Sigmoid colon (tissue), 7 donors: ENCODE results near the gene ANGPTL8. TPM values are rescaled to one million over a fixed set of nuclear protein-coding genes. Genes with fewer than 3 reads are reported as not detected.

Source experiments
- DNase-seq: peaks from one replicate; pipeline ENCODE4 v3.0.0-alpha.2; 2019
- H3K27ac ChIP-seq, 4 donors: fragments of 200-600 bp; sonication (generic); one replicate each; pipeline ENCODE4 v1.5.1; 2016 to 2019; ENCODE audit warnings: mild to moderate bottlenecking in 1 of 4
- H3K27me3 ChIP-seq, 3 donors: fragments of 200-600 bp; sonication (generic); one replicate each; pipeline ENCODE4 v1.5.1; 2019; ENCODE audit warnings: mild to moderate bottlenecking in 1 of 3
- H3K36me3 ChIP-seq, 4 donors: fragments of 200-600 bp; sonication (generic); one replicate each; pipeline ENCODE4 v1.5.1; 2016 to 2019
- H3K4me1 ChIP-seq, 4 donors: fragments of 200-600 bp; sonication (generic); one replicate each; pipeline ENCODE4 v1.5.1; 2017 to 2019
- H3K4me3 ChIP-seq, 4 donors: fragments of 200-600 bp; sonication (generic); one replicate each; pipeline ENCODE4 v1.5.1; 2017 to 2019; ENCODE audit warnings: mild to moderate bottlenecking in 2 of 4, moderate library complexity in 1 of 4
- H3K9me3 ChIP-seq, 4 donors: fragments of 200-600 bp in 3 of 4; sonication (generic) in 3 of 4; one replicate each; pipeline versions ENCODE4 v1.5.1 to v1.6.1; 2013 to 2019
- EP300 ChIP-seq, 4 donors: sonication (generic); formaldehyde crosslinking; IDR thresholded peaks; one replicate each; pipeline ENCODE4 v1.6.1; 2017; ENCODE audit warnings: antibody characterized with exemption in 4 of 4
- POLR2A ChIP-seq, 2 donors: fragments of 450-650 bp; IDR thresholded peaks; one replicate each; pipeline ENCODE4 v1.6.1; 2016; ENCODE audit warnings: antibody characterized with exemption in 2 of 2, mild to moderate bottlenecking in 2 of 2, moderate library complexity in 2 of 2
- POLR2AphosphoS5 ChIP-seq, 4 donors: sonication (generic); formaldehyde crosslinking; IDR thresholded peaks; one replicate each; pipeline ENCODE4 v1.6.1; 2017; ENCODE audit warnings: antibody characterized with exemption in 4 of 4
- WGBS, 2 donors: extraction: QIAGEN DNeasy Blood & Tissue Kit; methylation state at CpG; one replicate each; pipeline ENCODE4 v1.1.7; 2013; 5-methylcytosine and 5-hydroxymethylcytosine counted together
- intact Hi-C: fragments of 100-400 bp; cut with DNase I; formaldehyde crosslinking; loops from one replicate; pipeline ENCODE4 v1.15.1; 2023
- polyA plus RNA-seq, 3 donors: library from polyadenylated mRNA; stranded (reverse); fragments of 200-250 nt; gene quantifications; one replicate each; pipeline ENCODE4 v1.2.3, GENCODE V29; 2013
- total RNA-seq, 4 donors: library from RNA; depleted of rRNA; stranded (reverse); fragments of >200 nt; gene quantifications; one replicate each; pipeline ENCODE4 v1.1.0, GENCODE V29; 2016
- TF ChIP-seq, protein P1 (sequence below), 4 experiments: fragments of 450-650 bp in 3 of 4; fragments of 200-600 bp in 1 of 4; IDR thresholded peaks; one replicate each; pipeline ENCODE4 v1.5.1; 2016 to 2019; ENCODE audit warnings: antibody characterized with exemption in 4 of 4, mild to moderate bottlenecking in 3 of 4, moderate library complexity in 2 of 4
- donor health status: healthy with polysubstance abuse.
- donor health status: Bipolar disorder and iron deficiency.
- donor health status: healthy.

The ANGPTL8 gene
- total and polyA plus RNA-seq, 7 donors, result 8.1 TPM; not detected in 6

DNA sequence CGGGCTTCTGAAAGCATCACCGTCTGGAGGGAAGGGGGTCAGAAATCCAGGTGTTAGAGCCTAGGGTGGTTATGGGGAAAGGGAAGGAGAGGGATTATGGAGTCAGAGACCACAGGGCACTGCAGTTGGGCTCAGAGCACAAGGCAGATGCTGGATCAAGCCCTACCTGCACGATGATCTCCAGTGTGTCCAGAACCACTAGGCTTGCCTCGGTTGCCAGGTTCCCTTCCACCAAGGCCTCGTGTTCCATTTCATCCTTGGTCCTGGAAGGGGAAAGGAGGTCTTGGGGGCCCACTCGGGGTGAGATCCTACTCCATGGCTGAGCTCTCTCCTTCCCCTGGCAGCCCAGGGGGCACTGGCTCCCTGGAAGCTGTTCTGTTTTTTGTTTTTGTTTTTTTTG is 25.0 kb upstream of the ANGPTL8 start:
- intact Hi-C loops, result no loop called here

DNA sequence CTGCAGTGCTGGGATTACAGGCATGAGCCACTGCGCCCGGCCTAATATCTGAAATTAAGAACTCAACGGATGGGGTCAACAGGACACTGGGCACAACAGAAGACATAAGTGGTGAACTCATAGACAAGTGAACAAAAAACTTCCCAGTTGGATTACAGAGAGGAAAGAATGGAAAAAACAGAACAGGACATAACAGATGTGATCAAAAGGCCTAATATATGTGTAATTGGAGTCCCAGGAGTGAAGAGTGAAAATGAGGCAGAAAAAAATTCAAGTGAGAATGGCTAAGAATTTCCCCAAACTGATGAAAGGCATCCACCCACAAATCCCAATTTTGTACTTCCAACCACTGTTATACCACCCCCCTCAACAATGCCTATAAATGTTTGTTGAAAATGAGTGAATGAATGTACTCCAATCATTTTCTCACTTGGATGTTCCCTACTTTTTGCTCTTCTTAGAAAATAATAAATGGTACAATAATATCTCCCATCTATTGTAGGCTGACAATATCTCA is 18.3 kb upstream of the ANGPTL8 start:
- Histone ChIP-seq H3K4me1 (no peaks in the 10 kb centered on the region), H3K4me3 (no peak overlapping the region), H3K9me3 (peaks cover 0 to 3% (median 0%) of the 10 kb centered on the region in 4 donors), H3K36me3 (peaks cover 13 to 56% (median 25%) of the 10 kb centered on the region in 4 donors), H3K27ac (no peak overlapping the region), H3K27me3 (no peaks in the 10 kb centered on the region)
- no peak for DNase-seq
- TF ChIP-seq POLR2A (IDR thresholded peaks at IDR 0.05), result no peak
- no peak for TF ChIP-seq POLR2AphosphoS5 (IDR thresholded peaks at IDR 0.05)
- TF ChIP-seq, protein P1, sequence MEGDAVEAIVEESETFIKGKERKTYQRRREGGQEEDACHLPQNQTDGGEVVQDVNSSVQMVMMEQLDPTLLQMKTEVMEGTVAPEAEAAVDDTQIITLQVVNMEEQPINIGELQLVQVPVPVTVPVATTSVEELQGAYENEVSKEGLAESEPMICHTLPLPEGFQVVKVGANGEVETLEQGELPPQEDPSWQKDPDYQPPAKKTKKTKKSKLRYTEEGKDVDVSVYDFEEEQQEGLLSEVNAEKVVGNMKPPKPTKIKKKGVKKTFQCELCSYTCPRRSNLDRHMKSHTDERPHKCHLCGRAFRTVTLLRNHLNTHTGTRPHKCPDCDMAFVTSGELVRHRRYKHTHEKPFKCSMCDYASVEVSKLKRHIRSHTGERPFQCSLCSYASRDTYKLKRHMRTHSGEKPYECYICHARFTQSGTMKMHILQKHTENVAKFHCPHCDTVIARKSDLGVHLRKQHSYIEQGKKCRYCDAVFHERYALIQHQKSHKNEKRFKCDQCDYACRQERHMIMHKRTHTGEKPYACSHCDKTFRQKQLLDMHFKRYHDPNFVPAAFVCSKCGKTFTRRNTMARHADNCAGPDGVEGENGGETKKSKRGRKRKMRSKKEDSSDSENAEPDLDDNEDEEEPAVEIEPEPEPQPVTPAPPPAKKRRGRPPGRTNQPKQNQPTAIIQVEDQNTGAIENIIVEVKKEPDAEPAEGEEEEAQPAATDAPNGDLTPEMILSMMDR (IDR thresholded peaks at IDR 0.05), result no peak
- TF ChIP-seq EP300 (IDR thresholded peaks at IDR 0.05), result no peak
- intact Hi-C loops, result no loop called here
- WGBS, 2 donors, result 95 to 98% methylated on average over 3 of the region's 3 CpGs

More for the DNA sequence above, 25.0 kb upstream of the ANGPTL8 start:
- WGBS, 2 donors, result 91 to 95% methylated on average over 6 of the region's 6 CpGs
- no peaks in the 10 kb centered on the region for H3K27me3 ChIP-seq
- no peak for DNase-seq
- H3K4me1 ChIP-seq, result no peaks in the 10 kb centered on the region
- no peak overlapping the region for H3K27ac ChIP-seq
- H3K4me3 ChIP-seq, result no peak overlapping the region
- TF ChIP-seq, protein P1 (IDR thresholded peaks at IDR 0.05), result no peak
- no peak for TF ChIP-seq POLR2AphosphoS5 (IDR thresholded peaks at IDR 0.05)
- no peak for TF ChIP-seq POLR2A (IDR thresholded peaks at IDR 0.05)
- no peak for TF ChIP-seq EP300 (IDR thresholded peaks at IDR 0.05)
- H3K9me3 ChIP-seq, result no peaks in the 10 kb centered on the region
- H3K36me3 ChIP-seq, result peaks cover 7 to 54% (median 12%) of the 10 kb centered on the region in 4 donors

DNA sequence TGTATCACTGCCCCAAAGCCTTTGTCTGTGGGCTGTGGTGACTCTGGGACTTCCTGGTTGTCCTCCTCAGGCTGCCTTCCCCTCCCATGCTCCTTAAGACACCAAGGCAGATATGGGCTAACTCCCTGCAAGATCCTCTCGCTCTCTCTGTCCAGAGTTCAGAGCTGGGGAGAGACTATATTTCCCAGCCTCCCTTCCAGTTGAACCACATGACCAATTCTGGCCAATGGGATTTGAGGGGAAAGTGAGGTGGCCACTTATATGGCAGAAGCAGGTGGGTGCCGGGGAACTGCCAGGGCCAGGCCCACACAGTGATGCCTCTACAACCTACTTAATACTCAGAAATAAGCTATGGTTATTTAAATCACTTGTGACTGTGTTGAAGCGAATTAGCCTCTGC is 16.2 kb upstream of the ANGPTL8 start:
- H3K36me3 ChIP-seq, result peaks cover 13 to 48% (median 18%) of the 10 kb centered on the region in 4 donors
- WGBS, 2 donors, result 97% methylated on average over 3 of the region's 3 CpGs

DNA sequence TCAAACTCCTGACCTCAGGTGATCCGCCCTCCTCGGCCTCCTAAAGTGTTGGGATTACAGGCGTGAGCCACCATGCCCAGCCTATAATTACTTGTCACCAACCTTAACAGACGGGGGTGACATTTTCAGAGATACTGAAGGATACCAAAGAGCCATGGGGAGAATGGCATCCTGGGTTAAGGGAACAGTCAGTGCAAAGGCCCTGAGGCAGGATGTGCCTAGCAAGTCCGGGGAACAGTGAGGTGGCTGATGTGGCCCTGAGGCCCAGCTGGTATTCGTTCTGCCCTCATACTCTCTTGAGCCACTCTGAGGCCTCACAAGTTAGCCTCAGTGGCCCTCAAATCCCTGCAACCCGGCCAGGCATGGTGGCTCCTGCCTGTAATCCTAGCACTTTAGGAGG is 15.0 kb upstream of the ANGPTL8 start:
- intact Hi-C loops, result no loop called here
- peaks cover 0 to 3% (median 0%) of the 10 kb centered on the region in 4 donors for H3K9me3 ChIP-seq
- DNase-seq, result no peak
- no peaks in the 10 kb centered on the region for H3K4me1 ChIP-seq
- H3K4me3 ChIP-seq, result no peak overlapping the region
- peaks cover 13 to 47% (median 18%) of the 10 kb centered on the region in 4 donors for H3K36me3 ChIP-seq
- H3K27ac ChIP-seq, result no peak overlapping the region
- no peaks in the 10 kb centered on the region for H3K27me3 ChIP-seq
- 94 to 96% methylated on average over 7 of the region's 7 CpGs for WGBS, 2 donors
- TF ChIP-seq POLR2AphosphoS5 (IDR thresholded peaks at IDR 0.05), result no peak
- TF ChIP-seq, protein P1 (IDR thresholded peaks at IDR 0.05), result no peak
- no peak for TF ChIP-seq POLR2A (IDR thresholded peaks at IDR 0.05)
- no peak for TF ChIP-seq EP300 (IDR thresholded peaks at IDR 0.05)

More for the DNA sequence above, 16.2 kb upstream of the ANGPTL8 start:
- no peak overlapping the region for H3K27ac ChIP-seq
- DNase-seq, result no peak
- TF ChIP-seq, protein P1 (IDR thresholded peaks at IDR 0.05), result no peak
- no peak for TF ChIP-seq POLR2A (IDR thresholded peaks at IDR 0.05)
- no peak for TF ChIP-seq POLR2AphosphoS5 (IDR thresholded peaks at IDR 0.05)
- no peaks in the 10 kb centered on the region for H3K27me3 ChIP-seq
- intact Hi-C loops, result no loop called here
- no peaks in the 10 kb centered on the region for H3K4me1 ChIP-seq
- H3K4me3 ChIP-seq, result no peak overlapping the region
- H3K9me3 ChIP-seq, result peaks cover 0 to 3% (median 0%) of the 10 kb centered on the region in 4 donors

DNA sequence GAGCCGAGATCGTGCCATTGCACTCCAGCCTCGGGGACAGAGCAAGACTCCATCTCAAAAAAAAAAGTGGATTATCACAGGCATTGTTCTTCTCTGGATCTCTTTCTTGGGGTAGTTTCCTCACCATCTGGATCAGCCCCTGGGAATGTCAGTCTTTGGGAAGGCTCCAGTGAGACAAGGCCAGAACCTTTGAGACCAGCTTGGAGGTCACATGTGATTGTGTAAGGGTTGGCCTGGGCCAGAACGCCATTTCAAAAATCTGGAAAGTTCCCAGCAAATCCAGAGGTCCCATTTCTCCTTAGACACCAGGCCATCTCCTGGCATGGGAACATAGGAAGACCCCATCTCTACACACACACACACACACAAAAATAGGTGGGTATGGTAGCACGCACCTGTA is 14.2 kb upstream of the ANGPTL8 start:
- H3K4me3 ChIP-seq, result no peak overlapping the region
- no peak overlapping the region for H3K27ac ChIP-seq
- intact Hi-C loops, result no loop called here
- WGBS, 2 donors, result 96% methylated on average over 5 of the region's 5 CpGs
- peaks cover 0 to 3% (median 0%) of the 10 kb centered on the region in 4 donors for H3K9me3 ChIP-seq
- peaks cover 13 to 44% (median 15%) of the 10 kb centered on the region in 4 donors for H3K36me3 ChIP-seq
- H3K27me3 ChIP-seq, result no peaks in the 10 kb centered on the region
- no peaks in the 10 kb centered on the region for H3K4me1 ChIP-seq
- DNase-seq, result no peak
- peak in 1 of 4 donors; percentile 15 for TF ChIP-seq POLR2AphosphoS5 (IDR thresholded peaks at IDR 0.05)
- TF ChIP-seq, protein P1 (IDR thresholded peaks at IDR 0.05), result no peak
- TF ChIP-seq POLR2A (IDR thresholded peaks at IDR 0.05), result no peak
- no peak for TF ChIP-seq EP300 (IDR thresholded peaks at IDR 0.05)
